Vagina (tissue), 2 donors: ENCODE data around the gene PURA. TPM values are rescaled to one million over a fixed set of nuclear protein-coding genes. Genes with fewer than 3 reads are reported as not detected.

Experiments
- DNase-seq, 2 donors: peaks; one replicate each; pipeline ENCODE4 v3.0.0-alpha.2; 2017; ENCODE audit errors: extremely low spot score in 2 of 2
- H3K27ac ChIP-seq: fragments of 200-600 bp; sonication (generic); one replicate; pipeline ENCODE4 v1.5.1; 2019
- H3K27me3 ChIP-seq: fragments of 200-600 bp; sonication (generic); one replicate; pipeline ENCODE4 v1.5.1; 2019
- H3K36me3 ChIP-seq, 2 donors: fragments of 200-600 bp; sonication (generic); one replicate each; pipeline ENCODE4 v1.5.1; 2017 to 2019
- H3K4me1 ChIP-seq: fragments of 200-600 bp; sonication (generic); one replicate; pipeline ENCODE4 v1.5.1; 2019
- H3K4me3 ChIP-seq, 2 donors: fragments of 200-600 bp; sonication (generic); 1 replicate in 1 of 2; 2 replicates in 1 of 2; pipeline ENCODE4 v1.5.1; 2016 to 2019
- H3K9me3 ChIP-seq: fragments of 200-600 bp; sonication (generic); one replicate; pipeline ENCODE4 v1.5.1; 2019
- POLR2A ChIP-seq, 2 donors: fragments of 450-650 bp; IDR thresholded peaks; one replicate each; pipeline ENCODE4 v1.6.1; 2017; ENCODE audit warnings: antibody characterized with exemption in 2 of 2, mild to moderate bottlenecking in 2 of 2, moderate library complexity in 2 of 2
- POLR2AphosphoS5 ChIP-seq, 2 donors: sonication (generic); formaldehyde crosslinking; IDR thresholded peaks; one replicate each; pipeline ENCODE4 v1.9.0; 2017; ENCODE audit warnings: antibody characterized with exemption in 2 of 2, mild to moderate bottlenecking in 2 of 2, low read depth in 1 of 2; ENCODE audit not compliant: insufficient read depth in 1 of 2
- intact Hi-C: fragments of 100-400 bp; cut with DNase I; formaldehyde crosslinking; loops from one replicate; pipeline ENCODE4 v1.15.1; 2023
- total RNA-seq: library from RNA; depleted of rRNA; stranded (reverse); fragments of >200 nt; gene quantifications from one replicate; pipeline ENCODE4 v1.2.3, GENCODE V29; 2016
- TF ChIP-seq, protein P1 (sequence below), 3 experiments: fragments of 450-650 bp in 2 of 3; fragments of 200-600 bp in 1 of 3; sonication (generic) in 1 of 3; IDR thresholded peaks; one replicate each; pipeline ENCODE4 v1.5.1; 2017 to 2019; ENCODE audit warnings: antibody characterized with exemption in 3 of 3, mild to moderate bottlenecking in 2 of 3, moderate library complexity in 2 of 3

Gene PURA
- total RNA-seq, 1 donor from 2014 or later: 29.7 TPM

GRCh38 chr5:140134277-140134935, 20.5 kb downstream of the PURA start:
- Histone ChIP-seq H3K9me3 (no peaks in the 10 kb centered on the region), H3K36me3 (no peaks in the 10 kb centered on the region), H3K4me1 (peaks cover 27% of the 10 kb centered on the region), H3K27me3 (no peaks in the 10 kb centered on the region), H3K4me3 (no peak overlapping the region), H3K27ac (no peak overlapping the region)
- TF ChIP-seq, protein P1, sequence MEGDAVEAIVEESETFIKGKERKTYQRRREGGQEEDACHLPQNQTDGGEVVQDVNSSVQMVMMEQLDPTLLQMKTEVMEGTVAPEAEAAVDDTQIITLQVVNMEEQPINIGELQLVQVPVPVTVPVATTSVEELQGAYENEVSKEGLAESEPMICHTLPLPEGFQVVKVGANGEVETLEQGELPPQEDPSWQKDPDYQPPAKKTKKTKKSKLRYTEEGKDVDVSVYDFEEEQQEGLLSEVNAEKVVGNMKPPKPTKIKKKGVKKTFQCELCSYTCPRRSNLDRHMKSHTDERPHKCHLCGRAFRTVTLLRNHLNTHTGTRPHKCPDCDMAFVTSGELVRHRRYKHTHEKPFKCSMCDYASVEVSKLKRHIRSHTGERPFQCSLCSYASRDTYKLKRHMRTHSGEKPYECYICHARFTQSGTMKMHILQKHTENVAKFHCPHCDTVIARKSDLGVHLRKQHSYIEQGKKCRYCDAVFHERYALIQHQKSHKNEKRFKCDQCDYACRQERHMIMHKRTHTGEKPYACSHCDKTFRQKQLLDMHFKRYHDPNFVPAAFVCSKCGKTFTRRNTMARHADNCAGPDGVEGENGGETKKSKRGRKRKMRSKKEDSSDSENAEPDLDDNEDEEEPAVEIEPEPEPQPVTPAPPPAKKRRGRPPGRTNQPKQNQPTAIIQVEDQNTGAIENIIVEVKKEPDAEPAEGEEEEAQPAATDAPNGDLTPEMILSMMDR (IDR thresholded peaks at IDR 0.05): no peak
- no peak for TF ChIP-seq POLR2A (IDR thresholded peaks at IDR 0.05)
- TF ChIP-seq POLR2AphosphoS5 (IDR thresholded peaks at IDR 0.05; ENCODE audit: insufficient read depth in 1 of 2, low read depth in 1 of 2): no peak
- DNase-seq: no peak
- intact Hi-C loops: no loop called here

DNA sequence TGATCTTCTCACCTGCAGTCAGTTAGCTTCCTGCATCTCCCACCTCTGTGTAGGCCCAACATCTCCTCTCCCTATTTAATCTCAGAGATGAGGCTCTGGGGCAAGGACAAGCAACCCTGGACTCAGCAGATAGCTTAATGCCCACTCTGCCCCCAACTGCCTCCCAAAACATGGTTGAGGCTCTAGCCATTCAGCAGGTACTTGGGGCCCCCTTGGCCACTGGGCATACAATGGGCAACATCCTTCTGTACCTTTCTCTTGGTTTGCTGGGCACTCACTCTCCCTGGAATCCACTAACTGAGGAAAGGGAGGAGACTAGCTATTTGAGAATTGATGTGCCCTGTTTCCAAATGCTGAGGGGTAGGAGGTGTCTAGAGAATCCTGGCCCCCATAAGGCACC, 21.2 kb downstream of the PURA start:
- H3K9me3 ChIP-seq: no peaks in the 10 kb centered on the region
- no peaks in the 10 kb centered on the region for H3K36me3 ChIP-seq
- no peak overlapping the region for H3K27ac ChIP-seq
- peak in 1 of 2 donors; percentile 42 for DNase-seq
- H3K4me1 ChIP-seq: peaks cover 28% of the 10 kb centered on the region
- intact Hi-C loops: no loop called here
- TF ChIP-seq POLR2AphosphoS5 (IDR thresholded peaks at IDR 0.05; ENCODE audit: insufficient read depth in 1 of 2, low read depth in 1 of 2): no peak
- TF ChIP-seq POLR2A (IDR thresholded peaks at IDR 0.05): no peak
- TF ChIP-seq, protein P1 (IDR thresholded peaks at IDR 0.05): no peak
- H3K4me3 ChIP-seq: no peak overlapping the region
- no peaks in the 10 kb centered on the region for H3K27me3 ChIP-seq

DNA sequence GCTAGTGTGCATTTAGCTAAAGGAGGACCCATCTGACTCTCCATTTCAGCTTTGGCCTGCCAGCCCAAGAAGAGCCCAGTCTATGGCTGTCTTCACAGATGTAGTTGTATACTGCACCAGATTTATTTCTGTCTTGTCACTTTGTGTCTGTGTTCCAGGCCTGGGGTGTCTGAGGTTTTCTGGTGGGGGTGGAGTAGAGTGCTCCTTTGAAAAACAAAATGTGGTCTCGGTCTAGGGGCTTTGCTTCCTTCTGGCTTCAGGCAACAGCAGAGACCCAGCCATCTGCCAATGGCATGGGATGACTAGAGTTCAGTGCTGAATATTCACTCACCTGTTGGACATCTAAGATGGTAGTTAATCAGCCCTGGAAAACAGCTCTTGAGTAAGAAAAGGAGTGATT, 22.7 kb downstream of the PURA start:
- TF ChIP-seq POLR2A (IDR thresholded peaks at IDR 0.05) (no peak), POLR2AphosphoS5 (IDR thresholded peaks at IDR 0.05; ENCODE audit: insufficient read depth in 1 of 2, low read depth in 1 of 2) (no peak)
- TF ChIP-seq, protein P1 (IDR thresholded peaks at IDR 0.05): no peak
- H3K27me3 ChIP-seq: no peaks in the 10 kb centered on the region
- peaks cover 34% of the 10 kb centered on the region for H3K4me1 ChIP-seq
- intact Hi-C loops: no loop called here
- no peak for DNase-seq
- H3K36me3 ChIP-seq: no peaks in the 10 kb centered on the region
- H3K27ac ChIP-seq: no peak overlapping the region
- no peak overlapping the region for H3K4me3 ChIP-seq
- no peaks in the 10 kb centered on the region for H3K9me3 ChIP-seq

- intact Hi-C loops: no loop called here
- Histone ChIP-seq H3K36me3 (no peaks in the 10 kb centered on the region), H3K9me3 (no peaks in the 10 kb centered on the region), H3K27me3 (no peaks in the 10 kb centered on the region), H3K27ac (peak overlapping the region; percentile 61), H3K4me1 (peaks cover 36% of the 10 kb centered on the region), H3K4me3 (no peak overlapping the region)
- TF ChIP-seq POLR2A (IDR thresholded peaks at IDR 0.05) (no peak), POLR2AphosphoS5 (IDR thresholded peaks at IDR 0.05; ENCODE audit: insufficient read depth in 1 of 2, low read depth in 1 of 2) (no peak)
- TF ChIP-seq, protein P1 (IDR thresholded peaks at IDR 0.05): no peak
- DNase-seq: no peak
These were observed 26.5 kb downstream of the PURA start for GRCh38 chr5:140140435-140140834.

DNA sequence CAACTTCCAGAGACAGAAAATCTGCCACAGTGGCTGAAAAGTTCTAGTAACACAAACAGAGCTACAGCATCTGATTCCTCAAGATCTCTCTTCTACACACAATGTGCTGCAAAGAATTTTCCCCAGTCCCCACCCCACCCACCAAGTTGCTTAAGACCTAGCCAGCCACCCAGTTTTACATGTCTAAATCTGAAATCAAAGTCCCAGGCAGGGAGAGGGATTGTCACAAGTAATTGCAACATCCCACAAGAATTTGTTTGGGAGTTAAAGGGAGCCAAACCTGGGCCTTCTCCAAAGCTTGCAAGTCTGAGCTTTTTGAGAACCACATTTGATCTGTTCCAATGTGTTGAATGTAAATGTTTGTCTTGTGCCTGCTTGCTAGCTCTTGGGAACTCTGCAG, 27.3 kb downstream of the PURA start:
- Histone ChIP-seq H3K4me3 (no peak overlapping the region), H3K4me1 (peaks cover 44% of the 10 kb centered on the region), H3K27ac (peak overlapping the region; percentile 61), H3K27me3 (no peaks in the 10 kb centered on the region), H3K36me3 (no peaks in the 10 kb centered on the region), H3K9me3 (no peaks in the 10 kb centered on the region)
- peak in 1 of 2 donors; percentile 90 for DNase-seq
- TF ChIP-seq POLR2AphosphoS5 (IDR thresholded peaks at IDR 0.05; ENCODE audit: insufficient read depth in 1 of 2, low read depth in 1 of 2) (no peak), POLR2A (IDR thresholded peaks at IDR 0.05) (no peak)
- intact Hi-C loops: no loop called here
